ENCODE results near the gene APOL6.
"Not testable (repeated sequence)": the region's sequence is repeated elsewhere in the genome, so short reads cannot be mapped to it uniquely, and the experiment has no call there.

Gene APOL6

DNA sequence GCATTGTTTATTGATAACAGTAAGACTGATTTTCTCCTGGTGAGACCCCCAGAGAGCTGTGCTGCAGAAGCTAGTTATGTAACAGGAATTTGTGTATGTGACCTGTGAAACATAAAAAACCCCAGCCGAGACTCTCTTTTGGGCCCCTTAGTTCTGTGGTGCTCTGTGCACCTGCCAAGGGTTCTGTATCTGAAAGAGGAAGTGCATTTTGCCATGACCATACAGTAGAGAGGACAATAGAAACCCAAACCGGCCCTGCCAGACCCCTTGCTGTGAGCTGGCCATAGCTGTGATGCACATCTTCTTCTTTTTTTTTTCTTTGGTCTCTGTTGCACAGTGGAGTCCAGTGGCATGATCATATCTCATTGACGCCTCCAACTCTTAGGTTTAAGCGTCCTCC is 38.1 kb downstream of the APOL6 start:
- Mint-ChIP-seq H3K4me3 (no peak overlapping the region), H3K27ac (no peak overlapping the region), H3K4me1 (peaks cover 24% of the 10 kb centered on the region), H3K9me3 (peaks cover 8% of the 10 kb centered on the region), H3K36me3 (peaks cover 4% of the 10 kb centered on the region), H3K27me3 (peaks cover 15% of the 10 kb centered on the region)
- ATAC-seq (ENCODE audit: low read depth): peak; percentile 63
- no peak for DNase-seq (ENCODE audit: low spot score in 2 of 2)

DNA sequence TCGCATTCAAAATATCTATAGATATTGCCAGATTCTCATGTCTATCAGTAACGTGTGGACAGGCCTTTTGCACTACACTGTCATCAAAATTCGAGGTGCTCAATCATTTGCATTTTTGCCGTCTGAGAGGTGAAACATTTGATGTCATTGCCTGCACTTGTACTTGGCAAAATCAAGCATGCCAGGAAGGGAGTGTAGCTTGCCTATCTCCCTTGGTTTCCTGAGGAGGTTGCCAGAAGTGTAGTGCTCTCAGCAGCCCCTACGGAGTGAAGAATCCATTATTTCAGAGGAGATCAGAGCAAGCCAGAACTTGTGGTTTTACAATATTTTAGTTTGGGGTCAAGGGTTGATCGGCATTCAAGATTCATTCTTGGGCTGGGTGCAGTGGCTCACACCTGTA is 39.2 kb downstream of the APOL6 start:
- peaks cover 24% of the 10 kb centered on the region for H3K4me1 Mint-ChIP-seq

DNA sequence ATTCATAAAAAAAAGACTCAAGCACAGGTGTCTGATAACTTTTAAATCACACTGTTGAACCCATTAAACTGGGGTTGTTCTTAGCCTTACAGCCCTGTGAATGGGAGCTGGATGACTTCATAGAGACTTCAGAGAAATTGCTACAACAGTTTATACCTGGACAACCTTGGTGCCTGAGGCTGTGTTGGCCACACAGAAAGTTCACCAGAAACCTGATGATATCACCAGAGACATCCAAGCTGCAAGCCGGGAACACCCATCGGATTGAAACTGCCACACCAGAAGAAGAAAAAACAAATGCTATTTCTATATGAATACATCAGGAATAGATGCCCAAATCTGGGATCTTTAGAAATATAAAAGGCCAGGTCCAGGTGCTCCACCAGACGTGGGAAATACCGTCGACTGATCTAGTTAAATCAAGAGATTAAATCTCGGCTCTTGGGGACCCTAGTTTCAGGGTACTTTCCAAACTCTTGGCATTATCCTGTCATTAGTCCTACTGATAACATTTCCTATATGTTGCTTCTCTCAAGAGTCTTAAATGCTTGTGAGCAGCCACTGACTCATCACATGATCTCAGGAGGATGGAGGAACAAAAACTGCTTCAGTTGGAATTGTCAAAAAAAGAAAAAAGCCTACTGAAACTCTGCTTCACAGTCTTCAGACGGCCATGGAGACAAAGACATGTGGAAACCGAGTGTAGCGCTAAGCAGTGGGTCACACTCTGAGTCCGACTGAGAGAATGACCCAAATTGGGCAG is 40.8 kb downstream of the APOL6 start:
- ATAC-seq (ENCODE audit: low read depth) (no peak), DNase-seq (ENCODE audit: low spot score in 2 of 2) (no peak)
- Mint-ChIP-seq H3K4me3 (no peak overlapping the region), H3K27me3 (peaks cover 2% of the 10 kb centered on the region), H3K4me1 (peaks cover 15% of the 10 kb centered on the region), H3K9me3 (peaks cover 3% of the 10 kb centered on the region), H3K36me3 (no peaks in the 10 kb centered on the region), H3K27ac (no peak overlapping the region)

More for the DNA sequence above, 39.2 kb downstream of the APOL6 start:
- ATAC-seq (ENCODE audit: low read depth): no peak
- H3K9me3 Mint-ChIP-seq: peaks cover 5% of the 10 kb centered on the region
- DNase-seq (ENCODE audit: low spot score in 2 of 2): no peak
- H3K4me3 Mint-ChIP-seq: no peak overlapping the region
- peaks cover 4% of the 10 kb centered on the region for H3K36me3 Mint-ChIP-seq
- H3K27ac Mint-ChIP-seq: no peak overlapping the region
- peaks cover 12% of the 10 kb centered on the region for H3K27me3 Mint-ChIP-seq

DNA sequence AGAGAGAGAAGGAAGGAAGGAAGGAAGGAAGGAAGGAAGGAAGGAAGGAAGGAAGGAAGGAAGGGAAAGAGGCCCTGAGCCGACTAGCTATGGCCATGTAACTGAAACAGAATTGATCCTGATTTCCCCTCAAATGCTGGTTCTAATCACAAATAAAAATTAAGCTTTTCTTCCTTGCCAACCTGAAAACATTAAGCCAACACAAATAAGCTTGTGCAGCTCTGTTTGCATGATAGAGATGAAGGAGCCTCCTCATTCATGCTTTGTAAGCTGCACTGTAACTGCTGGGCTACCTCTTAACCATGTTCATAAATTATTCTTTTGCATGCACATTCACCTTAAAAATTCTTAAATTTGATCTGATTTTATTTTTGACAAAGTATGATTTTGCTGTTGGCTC is 41.8 kb downstream of the APOL6 start:
- Mint-ChIP-seq H3K27me3 (peaks cover 2% of the 10 kb centered on the region), H3K4me1 (peaks cover 15% of the 10 kb centered on the region), H3K36me3 (no peaks in the 10 kb centered on the region), H3K27ac (no peak overlapping the region), H3K9me3 (peaks cover 3% of the 10 kb centered on the region), H3K4me3 (no peak overlapping the region)
- ATAC-seq (ENCODE audit: low read depth) (no peak), DNase-seq (ENCODE audit: low spot score in 2 of 2) (no peak)

DNA sequence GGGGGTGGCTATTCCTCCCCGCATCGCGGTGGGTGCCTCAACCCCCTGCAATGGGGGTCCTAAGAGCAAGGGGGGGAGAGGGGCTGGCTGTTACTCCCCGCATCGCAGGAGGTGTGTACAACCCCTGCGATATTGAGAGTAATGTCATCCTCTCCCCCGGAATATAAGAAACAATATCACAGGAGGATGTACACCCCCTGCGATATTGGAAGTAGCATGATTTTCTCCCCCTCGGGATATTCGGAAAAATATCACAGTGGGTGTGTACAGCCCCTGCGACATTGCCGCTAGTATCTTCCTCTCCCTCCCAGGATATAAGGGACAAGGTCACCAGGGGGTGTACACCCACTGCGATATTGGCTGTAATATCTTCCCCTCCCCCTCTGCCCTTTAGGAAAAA is 47.0 kb downstream of the APOL6 start:
- H3K27ac Mint-ChIP-seq: no peak overlapping the region
- no peaks in the 10 kb centered on the region for H3K9me3 Mint-ChIP-seq
- no peak for DNase-seq (ENCODE audit: low spot score in 2 of 2)

DNA sequence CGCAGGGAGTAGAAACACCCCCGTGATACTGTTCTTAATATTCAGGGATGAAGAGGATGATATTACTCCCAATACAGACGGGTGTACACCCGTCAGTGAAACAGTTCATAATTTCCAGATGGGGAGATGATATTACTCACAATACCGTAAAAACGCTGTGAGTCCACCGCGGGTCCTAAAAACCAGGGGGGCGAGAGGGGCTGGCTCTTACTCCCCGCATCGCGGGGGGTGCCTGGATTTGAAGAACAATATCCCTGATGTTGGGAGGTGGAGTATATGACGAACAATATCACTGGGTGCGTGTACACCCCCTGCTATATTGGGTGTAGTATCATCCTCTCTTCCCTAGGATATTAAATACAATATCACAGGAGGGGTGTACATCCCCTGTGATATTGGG is 48.9 kb downstream of the APOL6 start:
- Mint-ChIP-seq H3K27ac (no peak overlapping the region), H3K36me3 (no peaks in the 10 kb centered on the region), H3K4me3 (no peak overlapping the region), H3K4me1 (no peaks in the 10 kb centered on the region), H3K27me3 (no peaks in the 10 kb centered on the region), H3K9me3 (no peaks in the 10 kb centered on the region)
- DNase-seq (ENCODE audit: low spot score in 2 of 2): no peak
- no peak for ATAC-seq (ENCODE audit: low read depth)

More for the DNA sequence above, 47.0 kb downstream of the APOL6 start:
- ATAC-seq (ENCODE audit: low read depth): no peak
- Mint-ChIP-seq H3K4me1 (no peaks in the 10 kb centered on the region), H3K36me3 (no peaks in the 10 kb centered on the region), H3K27me3 (peaks cover 2% of the 10 kb centered on the region), H3K4me3 (no peak overlapping the region)

DNA sequence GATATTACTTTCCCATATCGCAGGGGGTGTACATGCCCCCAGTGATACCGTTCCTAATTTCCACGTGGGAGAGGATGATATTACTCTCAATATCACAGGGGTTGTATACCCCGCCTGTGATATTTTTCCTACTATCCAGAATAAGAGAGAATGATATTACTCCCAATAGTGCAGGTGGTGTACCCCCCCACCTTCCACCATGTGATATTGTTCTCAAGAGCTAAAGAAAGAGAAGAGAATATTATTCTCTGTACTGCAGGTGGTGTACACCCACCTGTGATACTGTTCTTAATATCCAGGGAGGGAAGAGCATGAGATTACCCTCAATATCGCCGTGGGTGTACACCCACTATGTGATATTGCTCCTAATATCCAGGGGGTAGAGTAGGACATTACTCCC is 51.6 kb downstream of the APOL6 start:
- H3K4me1 Mint-ChIP-seq; ATAC-seq (ENCODE audit: low read depth); H3K36me3 Mint-ChIP-seq; H3K4me3 Mint-ChIP-seq; H3K27me3 Mint-ChIP-seq; DNase-seq (ENCODE audit: low spot score in 2 of 2); H3K9me3 Mint-ChIP-seq; H3K27ac Mint-ChIP-seq: not testable (repeated sequence)

DNA sequence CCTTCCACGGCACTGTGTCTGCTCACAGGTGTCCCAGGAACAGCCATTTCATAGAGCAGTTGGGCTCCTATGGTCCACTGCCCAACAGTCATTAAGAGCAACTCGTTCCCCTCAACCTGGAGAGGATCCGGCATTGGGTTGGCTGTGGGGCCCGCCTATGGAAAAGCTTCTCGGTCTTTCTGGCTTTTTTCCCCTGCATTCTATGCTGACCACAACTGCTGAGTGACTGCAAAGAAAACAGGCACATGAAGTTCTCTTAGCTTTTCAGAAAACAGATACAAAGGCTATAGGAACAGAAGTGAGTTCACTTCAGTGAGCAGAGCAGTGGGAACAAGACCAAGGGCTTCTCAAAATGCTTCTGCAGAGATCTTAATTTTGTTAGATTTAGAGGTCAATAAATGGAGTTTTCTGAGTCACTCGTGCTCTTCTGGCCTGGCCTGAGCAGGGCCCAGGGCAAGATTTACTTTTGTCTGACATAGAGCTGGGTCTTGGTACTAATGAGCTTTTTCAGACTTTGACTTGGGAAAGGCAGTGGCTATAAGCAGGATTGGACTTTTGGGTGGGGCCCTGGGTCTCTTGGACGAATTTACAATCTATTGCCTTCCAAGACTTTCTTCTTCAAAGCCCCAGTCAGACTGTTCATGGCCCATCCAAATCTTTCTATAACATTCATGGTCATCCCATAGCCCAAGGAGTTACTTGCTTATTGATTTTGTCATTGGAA is 55.8 kb downstream of the APOL6 start:
- ATAC-seq (ENCODE audit: low read depth): no peak
- no peaks in the 10 kb centered on the region for H3K4me1 Mint-ChIP-seq
- DNase-seq (ENCODE audit: low spot score in 2 of 2): no peak
- H3K9me3 Mint-ChIP-seq: no peaks in the 10 kb centered on the region
- H3K4me3 Mint-ChIP-seq: no peak overlapping the region
- H3K36me3 Mint-ChIP-seq: no peaks in the 10 kb centered on the region
- no peak overlapping the region for H3K27ac Mint-ChIP-seq
- peaks cover 5% of the 10 kb centered on the region for H3K27me3 Mint-ChIP-seq

DNA sequence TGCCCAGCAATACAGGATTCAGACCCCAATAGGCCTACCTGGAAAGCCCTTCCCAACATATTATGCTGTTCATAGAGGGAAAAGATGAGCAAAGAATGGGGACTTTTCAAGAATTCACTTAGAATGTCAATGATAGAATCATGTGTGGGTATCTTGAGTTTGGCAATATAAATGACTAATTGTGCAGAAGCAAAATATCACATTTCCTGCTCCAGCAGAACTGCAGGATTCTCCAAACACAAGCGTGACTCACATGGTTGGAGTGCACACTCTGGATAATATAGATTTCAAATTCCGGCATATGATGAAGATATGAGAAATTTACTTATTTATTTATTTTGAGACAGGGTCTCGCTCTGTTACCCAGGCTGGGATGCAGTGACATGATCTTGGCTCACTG is 56.9 kb downstream of the APOL6 start:
- ATAC-seq (ENCODE audit: low read depth) (no peak), DNase-seq (ENCODE audit: low spot score in 2 of 2) (no peak)
- Mint-ChIP-seq H3K9me3 (no peaks in the 10 kb centered on the region), H3K36me3 (no peaks in the 10 kb centered on the region), H3K27ac (no peak overlapping the region), H3K4me3 (no peak overlapping the region), H3K4me1 (no peaks in the 10 kb centered on the region), H3K27me3 (peaks cover 6% of the 10 kb centered on the region)

DNA sequence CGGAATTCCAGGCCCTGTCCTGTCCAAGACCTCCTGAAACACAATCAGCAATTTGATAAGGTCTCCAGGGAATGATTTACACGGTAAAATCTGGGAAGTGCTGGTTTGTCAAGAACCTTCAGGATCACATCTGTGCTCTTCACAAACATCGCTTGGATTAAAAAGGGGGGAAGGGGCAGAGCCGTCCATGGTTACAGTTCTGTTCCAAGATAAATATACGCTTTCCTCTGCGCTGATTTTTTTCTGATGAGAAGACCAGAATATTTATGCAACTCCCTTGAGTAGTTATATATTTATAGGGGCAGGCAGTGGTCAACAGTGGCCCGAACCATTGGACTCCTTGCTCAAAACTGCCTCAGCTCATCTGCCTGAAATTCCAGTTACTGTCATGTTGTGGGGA is 60.2 kb downstream of the APOL6 start:
- peaks cover 4% of the 10 kb centered on the region for H3K36me3 Mint-ChIP-seq
- H3K4me3 Mint-ChIP-seq: no peak overlapping the region
- H3K9me3 Mint-ChIP-seq: peaks cover 7% of the 10 kb centered on the region
- peaks cover 16% of the 10 kb centered on the region for H3K27me3 Mint-ChIP-seq
- H3K4me1 Mint-ChIP-seq: no peaks in the 10 kb centered on the region
- no peak overlapping the region for H3K27ac Mint-ChIP-seq
- DNase-seq (ENCODE audit: low spot score in 2 of 2): no peak
- no peak for ATAC-seq (ENCODE audit: low read depth)

DNA sequence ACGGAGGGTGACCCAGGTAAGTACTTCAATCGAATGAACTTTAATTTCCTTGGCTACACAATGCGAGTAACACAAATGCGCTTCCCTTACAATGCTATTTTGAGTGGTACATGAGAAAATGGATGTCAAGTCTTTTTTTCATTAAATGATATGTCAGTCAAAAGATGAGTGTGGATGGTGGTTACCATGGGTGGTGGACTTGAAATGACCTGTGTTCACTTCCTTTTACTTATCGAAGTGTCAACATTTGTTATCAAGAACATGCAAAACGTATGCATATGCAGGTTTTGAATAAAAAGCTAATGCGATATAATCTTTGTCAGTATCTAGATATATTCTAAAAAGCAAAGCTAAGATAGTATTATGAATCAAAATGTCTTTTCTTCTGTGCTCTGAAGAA is 60.7 kb downstream of the APOL6 start:
- H3K4me1 Mint-ChIP-seq: no peaks in the 10 kb centered on the region
- peaks cover 10% of the 10 kb centered on the region for H3K9me3 Mint-ChIP-seq
- DNase-seq (ENCODE audit: low spot score in 2 of 2): no peak
- H3K4me3 Mint-ChIP-seq: no peak overlapping the region
- peaks cover 4% of the 10 kb centered on the region for H3K36me3 Mint-ChIP-seq
- H3K27ac Mint-ChIP-seq: no peak overlapping the region
- no peak for ATAC-seq (ENCODE audit: low read depth)
- H3K27me3 Mint-ChIP-seq: peaks cover 19% of the 10 kb centered on the region

DNA sequence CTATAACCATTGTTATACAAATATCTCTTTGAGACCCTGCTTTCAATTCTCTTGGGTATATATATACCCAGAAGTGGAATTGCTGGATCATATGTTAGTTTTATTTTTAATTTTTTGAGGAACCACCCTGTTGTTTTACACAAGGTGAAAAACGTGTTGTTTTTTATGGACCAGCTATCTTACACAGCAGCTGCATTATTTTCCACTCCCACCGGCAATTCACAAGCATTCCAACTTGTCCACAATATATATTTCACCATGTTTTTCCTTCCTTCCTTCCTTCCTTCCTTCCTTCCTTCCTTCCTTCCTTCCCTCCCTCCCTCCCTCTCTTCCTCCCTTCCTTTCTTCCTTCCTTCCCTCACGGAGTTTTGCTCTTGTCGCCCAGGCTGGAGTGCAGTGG is 63.1 kb downstream of the APOL6 start:
- H3K9me3 Mint-ChIP-seq: peaks cover 10% of the 10 kb centered on the region
- ATAC-seq (ENCODE audit: low read depth) (no peak), DNase-seq (ENCODE audit: low spot score in 2 of 2) (no peak)
- no peak overlapping the region for H3K27ac Mint-ChIP-seq
- H3K27me3 Mint-ChIP-seq: peaks cover 23% of the 10 kb centered on the region
- no peak overlapping the region for H3K4me3 Mint-ChIP-seq
- H3K36me3 Mint-ChIP-seq: peaks cover 4% of the 10 kb centered on the region
- no peaks in the 10 kb centered on the region for H3K4me1 Mint-ChIP-seq

DNA sequence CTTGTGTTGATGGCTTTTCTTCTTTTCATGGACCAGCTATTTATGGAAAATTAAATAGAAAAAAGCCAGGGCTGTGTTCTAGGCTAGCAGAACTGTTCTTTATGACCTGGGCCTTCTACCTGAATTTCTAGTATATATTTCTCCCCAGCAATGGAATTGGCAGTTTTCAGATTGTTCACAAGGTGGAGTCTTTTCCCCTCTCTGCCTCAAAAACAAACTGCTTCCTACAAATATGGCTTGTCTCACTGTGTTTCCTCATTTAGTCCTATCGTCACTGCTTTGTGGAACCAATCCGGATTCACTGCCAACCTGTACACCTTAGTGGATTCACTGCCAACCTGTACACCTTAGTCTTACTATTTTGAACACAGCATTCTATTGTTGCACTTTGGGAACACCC is 64.4 kb downstream of the APOL6 start:
- Mint-ChIP-seq H3K27me3 (peaks cover 21% of the 10 kb centered on the region), H3K4me3 (no peak overlapping the region), H3K4me1 (no peaks in the 10 kb centered on the region), H3K9me3 (peaks cover 10% of the 10 kb centered on the region), H3K36me3 (peaks cover 4% of the 10 kb centered on the region), H3K27ac (no peak overlapping the region)
- DNase-seq (ENCODE audit: low spot score in 2 of 2): no peak
- no peak for ATAC-seq (ENCODE audit: low read depth)

DNA sequence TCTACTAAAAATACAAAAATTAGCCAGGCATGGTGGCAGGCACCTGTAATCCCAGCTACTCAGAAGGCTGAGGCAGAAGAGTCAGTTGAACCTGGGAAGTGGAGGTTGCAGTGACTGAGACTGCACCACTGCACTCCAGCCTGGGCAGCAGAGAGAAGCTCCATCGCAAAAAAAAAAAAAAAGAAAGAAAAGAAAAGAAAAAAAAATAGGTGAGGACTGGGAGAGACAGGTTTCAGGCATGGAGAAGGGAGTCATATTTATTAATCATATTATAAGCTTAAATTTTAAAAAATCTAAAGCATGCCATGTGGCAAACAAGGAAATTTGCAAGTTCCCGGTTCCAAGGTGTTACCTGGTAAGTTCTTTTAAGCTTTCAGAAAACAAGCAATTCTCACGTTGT is 69.3 kb downstream of the APOL6 start, which contains the start of gene APOL5:
Gene APOL5 (plus strand): TSS at position 301 of the 400 bp plus-strand sequence. CDS start 0 bp downstream, at position 301.
- DNase-seq (ENCODE audit: low spot score in 2 of 2): no peak
- Mint-ChIP-seq H3K9me3 (peaks cover 10% of the 10 kb centered on the region), H3K36me3 (peaks cover 4% of the 10 kb centered on the region), H3K27ac (no peak within 1 kb of the TSS), H3K4me3 (no peak within 1 kb of the TSS), H3K27me3 (peaks cover 21% of the 10 kb centered on the region), H3K4me1 (no peaks in the 10 kb centered on the region)
- ATAC-seq (ENCODE audit: low read depth): no peak
